Measurements from ENCODE around the gene TENM4.

DNA sequence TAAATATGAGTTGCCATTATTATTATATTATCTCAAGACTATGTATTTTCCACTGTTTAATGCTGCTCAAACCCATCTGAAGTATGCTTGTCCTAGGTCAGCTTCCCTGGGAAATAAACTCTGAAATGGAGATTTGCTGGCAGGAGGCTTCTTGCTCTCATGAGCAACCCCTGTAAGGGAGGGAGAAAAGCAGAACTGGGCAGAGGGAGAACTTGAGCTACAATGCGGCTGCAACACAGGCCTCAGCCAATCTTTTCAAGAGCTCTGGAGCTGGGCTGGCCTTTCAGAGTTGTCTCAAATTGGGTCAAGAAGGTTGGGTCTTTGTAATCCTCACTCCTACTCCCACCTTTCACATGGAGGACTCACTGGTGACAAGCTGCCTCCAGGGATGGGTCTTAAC, 412.6 kb downstream of the TENM4 start:
- TF ChIP-seq CTCF (IDR thresholded peaks at IDR 0.05) = no peak
- TF ChIP-seq POLR2A (IDR thresholded peaks at IDR 0.05) = no peak

Measured in uterus (tissue), 2 donors.